SK-N-SH (cell line): ENCODE measurements around the gene ASAH2B.
"Not testable (repeated sequence)": the region's sequence is repeated elsewhere in the genome, so short reads cannot be mapped to it uniquely, and the experiment has no call there.

Experiments
- CTCF ChIP-seq: fragments of 200-600 bp; sonication (generic); IDR thresholded peaks from 2 replicates; pipeline ENCODE4 v1.6.1; 2017; ENCODE audit warnings: antibody characterized with exemption, mild to moderate bottlenecking, moderate library complexity
- ELF1 ChIP-seq: IDR thresholded peaks from 2 replicates; pipeline ENCODE4 v1.4.0; 2012
- EP300 ChIP-seq, 2 experiments: IDR thresholded peaks; 2 replicates each; pipeline versions ENCODE4 v1.4.0 to v1.6.1; 2012; ENCODE audit warnings: borderline replicate concordance in 1 of 2, low read depth in 1 of 2, low read length in 1 of 2
- EZH2phosphoT487 ChIP-seq: fragments of 200-600 bp; sonication (generic); IDR thresholded peaks from 2 replicates; pipeline ENCODE4 v1.6.1; 2017; ENCODE audit warnings: low read depth, mixed run types, mild to moderate bottlenecking, antibody characterized with exemption, moderate library complexity, borderline replicate concordance
- MXI1 ChIP-seq: IDR thresholded peaks from 2 replicates; pipeline ENCODE4 v1.6.1; 2012; ENCODE audit warnings: mild to moderate bottlenecking, low read depth, low read length, improper control_type of control experiment
- NRF1 ChIP-seq: IDR thresholded peaks from 2 replicates; pipeline ENCODE4 v1.6.1; 2012; ENCODE audit warnings: low read depth, mild to moderate bottlenecking, low read length
- POLR2AphosphoS5 ChIP-seq: IDR thresholded peaks from 2 replicates; pipeline ENCODE4 v1.6.1; 2012; ENCODE audit warnings: low read depth, low read length
- RAD21 ChIP-seq: IDR thresholded peaks from 2 replicates; pipeline ENCODE4 v1.6.1; 2012; ENCODE audit warnings: mild to moderate bottlenecking, low read length
- TAF1 ChIP-seq: IDR thresholded peaks from 2 replicates; pipeline ENCODE4 v1.6.1; 2012; ENCODE audit warnings: low read depth, mild to moderate bottlenecking, low read length, moderate library complexity, borderline replicate concordance
- TEAD4 ChIP-seq: IDR thresholded peaks from 2 replicates; pipeline ENCODE4 v1.4.0; 2012; ENCODE audit warnings: mild to moderate bottlenecking, borderline replicate concordance; ENCODE audit not compliant: insufficient read depth
- YY1 ChIP-seq: IDR thresholded peaks from 2 replicates; pipeline ENCODE4 v1.4.0; 2012; ENCODE audit warnings: low read depth, mild to moderate bottlenecking

GRCh38 chr10:50738987-50739617, 634 bp upstream of the ASAH2B start:
- TF ChIP-seq TAF1; CTCF; TEAD4; EP300 (IDR thresholded peaks at IDR 0.05; ENCODE audit: borderline replicate concordance in 1 of 2, low read depth in 1 of 2, low read length in 1 of 2); EZH2phosphoT487; MXI1; POLR2AphosphoS5; YY1; NRF1; ELF1; RAD21: not testable (repeated sequence)
